GM19467 (cell line): ENCODE data around the gene TSPAN14.
"Not testable (repeated sequence)": the region's sequence is repeated elsewhere in the genome, so short reads cannot be mapped to it uniquely, and the experiment has no call there.

ENCODE experiments used
- ATAC-seq: cut with Tn5 transposase; IDR thresholded peaks from one replicate; pipeline ENCODE4 v1.9.1; 2021; ENCODE audit warnings: mild to moderate bottlenecking, moderate library complexity; ENCODE audit not compliant: unreplicated experiment

The TSPAN14 gene

DNA sequence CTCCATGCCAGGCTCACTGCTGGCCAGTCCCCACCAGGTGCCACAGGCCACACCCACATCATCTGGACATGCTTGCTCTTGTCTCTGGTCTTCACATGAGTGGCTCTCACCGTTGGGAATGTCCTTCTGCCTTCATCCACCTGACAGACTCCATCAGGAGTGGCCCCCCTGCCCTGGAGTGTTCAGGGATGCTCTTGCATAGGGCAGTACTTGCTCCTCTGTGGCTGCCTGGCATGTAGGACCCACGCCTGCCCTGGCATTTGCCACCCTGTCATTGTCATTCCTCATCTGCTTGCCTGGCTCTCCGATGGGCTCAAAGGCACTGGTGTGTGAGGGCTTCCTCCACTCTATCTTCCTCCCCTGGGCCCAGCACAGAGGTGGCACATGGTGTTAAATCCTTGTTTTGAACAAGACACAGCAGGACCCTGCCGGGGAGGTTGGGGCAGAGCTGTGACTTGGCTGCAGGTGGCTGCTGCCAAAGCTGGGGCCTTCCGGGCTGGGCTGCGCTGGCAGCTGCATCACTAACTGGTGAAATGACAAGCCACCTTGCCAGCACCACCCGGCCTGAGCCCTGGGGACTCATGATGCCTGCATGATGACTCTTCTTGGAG, 85.4 kb downstream of the TSPAN14 start:
- no peak for ATAC-seq

DNA sequence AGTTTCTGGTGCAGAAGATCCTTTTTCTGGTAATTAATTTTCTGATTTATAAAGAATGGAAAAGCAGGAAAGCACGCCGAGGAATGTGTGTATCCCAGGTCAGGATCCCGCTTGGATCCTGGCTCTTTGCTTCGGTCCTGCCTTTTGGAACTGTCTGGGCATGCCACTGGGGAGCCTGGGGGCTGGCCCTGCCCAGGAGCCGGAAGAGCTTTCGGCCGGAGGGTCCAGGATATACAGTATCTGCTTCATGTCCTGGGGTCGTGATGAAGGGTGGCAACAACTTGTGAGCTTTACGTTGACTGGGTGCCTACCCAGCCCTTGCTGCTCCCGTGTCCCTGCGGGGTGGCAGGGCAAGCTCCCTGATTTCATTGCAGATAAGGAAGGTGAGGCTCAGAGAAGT, 86.0 kb downstream of the TSPAN14 start:
- no peak for ATAC-seq

DNA sequence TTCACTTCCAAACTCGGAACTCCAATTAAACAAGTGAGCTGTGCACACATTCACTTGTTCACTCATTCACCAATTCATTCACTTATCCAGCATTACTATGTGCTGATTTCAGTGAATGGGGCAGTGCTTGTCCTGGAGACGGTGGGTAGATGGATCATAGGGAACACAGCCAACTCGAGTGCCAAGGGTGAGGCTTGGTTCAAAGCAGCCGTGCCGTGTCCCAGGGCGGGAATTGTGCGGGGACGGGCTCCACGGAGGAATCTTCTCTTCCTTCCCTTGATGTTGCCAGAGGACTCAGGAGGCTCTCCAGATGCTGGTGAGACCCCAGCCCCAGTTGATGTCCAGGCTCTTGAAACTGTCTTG, 86.5 kb downstream of the TSPAN14 start:
- ATAC-seq, result no peak

- peak; percentile 48 for ATAC-seq
These were observed 87.1 kb downstream of the TSPAN14 start for GRCh38 chr10:80540981-80541750.

GRCh38 chr10:80542053-80542452, 87.9 kb downstream of the TSPAN14 start:
- ATAC-seq, result no peak

DNA sequence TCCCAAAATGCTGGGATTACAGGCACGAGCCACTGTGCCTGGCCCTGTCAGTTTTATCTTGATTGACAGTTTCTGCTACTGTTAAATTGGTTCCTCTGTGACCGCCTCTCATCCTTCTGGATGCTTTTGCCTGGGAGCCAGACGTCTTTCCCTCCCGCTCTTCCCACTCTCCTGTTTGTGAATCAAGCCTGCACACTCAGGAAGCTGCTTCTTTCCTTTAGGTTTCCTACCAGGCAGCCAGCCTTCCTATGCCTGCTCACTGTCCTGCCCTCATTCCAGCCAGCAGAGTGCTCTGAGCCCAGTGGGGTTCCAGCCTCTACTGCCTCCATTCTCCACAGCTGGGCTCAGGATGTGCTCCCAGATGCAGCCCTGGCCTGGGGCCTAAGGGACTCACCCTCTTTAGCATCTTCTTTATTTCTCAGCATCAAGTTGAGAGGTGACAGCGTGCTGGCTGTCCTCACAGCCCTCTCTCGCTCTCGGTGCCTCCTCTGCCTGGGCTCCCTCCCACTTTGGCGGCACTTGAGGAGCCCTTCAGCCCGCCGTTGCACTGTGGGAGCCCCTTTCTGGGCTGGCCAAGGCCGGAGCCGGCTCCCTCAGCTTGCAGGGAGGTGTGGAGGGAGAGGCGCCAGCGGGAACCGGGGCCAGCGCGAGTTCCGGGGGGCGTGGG, 88.7 kb downstream of the TSPAN14 start:
- no peak for ATAC-seq

DNA sequence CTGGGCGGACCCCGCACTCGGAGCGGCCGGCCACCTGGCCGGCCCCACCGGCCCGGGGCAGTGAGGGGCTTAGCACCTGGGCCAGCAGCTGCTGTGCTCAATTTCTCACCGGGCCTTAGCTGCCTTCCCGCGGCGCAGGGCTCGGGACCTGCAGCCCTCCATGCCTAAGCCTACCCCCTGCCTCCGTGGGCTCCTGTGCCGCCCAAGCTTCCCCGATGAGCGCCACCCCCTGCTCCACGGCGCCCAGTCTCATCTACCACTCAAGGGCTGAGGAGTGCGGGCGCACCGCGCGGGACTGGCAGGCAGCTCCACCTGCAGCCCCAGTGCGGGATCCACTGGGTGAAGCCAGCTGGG, 89.2 kb downstream of the TSPAN14 start:
- ATAC-seq, result not testable (repeated sequence)

GRCh38 chr10:80544316-80544953, 90.3 kb downstream of the TSPAN14 start:
- ATAC-seq, result no peak

- ATAC-seq, result no peak
These were observed 91.3 kb downstream of the TSPAN14 start for GRCh38 chr10:80545258-80545881.

DNA sequence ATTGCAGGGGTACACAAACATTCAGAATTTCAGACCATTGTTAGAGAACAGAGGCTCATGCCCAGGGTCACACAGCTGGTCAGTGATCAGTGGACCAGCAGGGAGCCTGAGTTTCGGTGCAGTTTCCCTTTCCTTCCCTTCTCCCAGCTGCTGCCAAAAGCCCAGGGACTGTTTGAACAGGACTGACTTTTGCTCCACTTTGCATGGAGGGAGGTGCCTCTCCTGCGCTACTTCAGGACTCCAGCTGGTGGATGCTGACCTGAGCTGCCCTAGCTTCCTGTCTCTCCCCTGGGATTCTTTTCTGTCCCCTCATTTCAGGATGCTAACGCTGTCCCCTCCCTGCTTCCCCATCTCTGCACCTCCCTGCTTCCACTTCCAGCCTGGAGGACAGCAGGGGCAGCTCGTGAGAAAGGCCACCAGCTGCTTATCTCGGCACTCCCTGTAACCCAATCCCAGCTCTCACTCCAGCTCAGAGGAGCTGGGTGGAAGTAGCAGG, 98.1 kb downstream of the TSPAN14 start:
- ATAC-seq, result no peak

DNA sequence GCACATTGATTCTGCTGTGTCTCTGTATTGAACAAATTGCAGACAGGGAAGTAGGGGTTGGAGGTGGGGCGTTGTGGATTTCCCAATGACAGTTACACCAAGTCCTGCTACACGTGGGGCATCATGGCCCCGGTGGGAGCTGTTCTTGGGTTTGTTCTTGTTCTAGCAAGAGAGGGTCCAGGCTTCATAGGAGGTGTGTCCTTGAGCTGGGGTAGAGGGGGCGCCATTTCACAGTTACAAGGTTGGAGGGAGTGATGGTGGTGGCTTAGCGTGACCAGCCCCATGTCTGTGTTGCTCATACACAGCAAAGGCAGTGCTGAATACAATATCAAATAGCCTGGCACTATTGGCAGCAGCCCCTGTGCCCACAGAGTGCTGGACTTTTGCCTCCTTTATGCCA, 99.3 kb downstream of the TSPAN14 start:
- no peak for ATAC-seq

DNA sequence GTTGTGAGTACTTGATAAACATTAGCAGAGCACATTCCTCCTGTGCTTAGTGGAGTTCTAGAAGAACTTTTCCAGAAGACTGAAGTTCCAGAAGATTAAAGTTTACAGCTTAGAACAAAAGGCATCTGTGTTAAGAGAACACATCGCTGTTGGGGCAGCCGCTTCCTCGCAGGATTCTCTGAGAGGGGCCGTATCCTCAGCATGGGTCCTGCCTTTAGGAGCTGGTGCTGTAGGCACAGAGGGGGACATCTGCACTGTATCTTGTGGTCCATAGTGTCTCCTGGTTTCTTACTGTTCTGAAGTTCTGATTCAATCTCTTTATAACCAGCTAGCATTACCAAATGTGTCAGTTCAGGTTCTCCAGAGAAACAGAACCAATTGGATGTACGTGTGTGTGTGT, 99.9 kb downstream of the TSPAN14 start:
- no peak for ATAC-seq

DNA sequence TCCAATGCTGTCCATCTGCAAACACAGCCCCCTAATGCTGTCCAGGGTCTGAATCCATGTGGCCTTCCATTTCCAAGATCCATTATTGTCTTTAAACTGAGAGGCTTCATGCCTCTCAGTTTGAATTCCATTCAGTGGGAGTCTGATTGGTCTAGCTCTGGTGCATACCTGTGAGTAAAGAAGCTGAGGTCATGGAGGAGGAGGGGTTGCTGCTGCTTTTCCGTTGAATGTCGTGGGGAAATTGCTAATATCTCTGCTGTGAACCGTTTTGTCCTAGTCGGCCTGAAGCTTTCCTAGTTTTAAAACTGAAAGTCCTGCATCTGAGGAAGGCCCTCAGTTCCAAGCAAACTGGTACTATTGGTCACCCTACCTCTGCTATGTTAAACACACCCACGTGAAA, 101.3 kb downstream of the TSPAN14 start:
- ATAC-seq, result no peak

GRCh38 chr10:80561950-80562349, 107.8 kb downstream of the TSPAN14 start:
- ATAC-seq, result no peak

GRCh38 chr10:80567292-80567691, 113.2 kb downstream of the TSPAN14 start:
- no peak for ATAC-seq

GRCh38 chr10:80569131-80569895, 115.2 kb downstream of the TSPAN14 start:
- no peak for ATAC-seq

DNA sequence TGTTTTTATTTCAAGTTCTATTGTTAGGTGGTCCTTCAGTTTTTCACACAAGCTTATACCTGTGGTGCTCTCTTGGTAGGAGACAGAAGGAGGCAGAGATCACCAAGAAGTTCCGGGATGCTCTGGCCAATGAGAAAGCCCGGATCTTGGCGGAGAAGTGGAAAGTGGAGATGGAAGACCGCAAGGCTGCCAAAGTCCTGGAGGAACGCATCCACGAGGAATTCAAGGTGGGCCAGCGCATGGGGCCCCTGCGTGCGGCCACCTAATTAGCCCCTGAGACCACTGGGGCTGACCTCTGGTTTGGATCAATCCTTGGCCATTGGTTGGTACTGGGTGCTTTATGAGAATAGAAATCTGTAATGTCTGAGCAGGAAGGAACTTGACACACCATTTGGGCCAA, 117.2 kb downstream of the TSPAN14 start:
- ATAC-seq, result no peak

- no peak for ATAC-seq
These were observed 125.2 kb downstream of the TSPAN14 start for GRCh38 chr10:80579181-80579763.

DNA sequence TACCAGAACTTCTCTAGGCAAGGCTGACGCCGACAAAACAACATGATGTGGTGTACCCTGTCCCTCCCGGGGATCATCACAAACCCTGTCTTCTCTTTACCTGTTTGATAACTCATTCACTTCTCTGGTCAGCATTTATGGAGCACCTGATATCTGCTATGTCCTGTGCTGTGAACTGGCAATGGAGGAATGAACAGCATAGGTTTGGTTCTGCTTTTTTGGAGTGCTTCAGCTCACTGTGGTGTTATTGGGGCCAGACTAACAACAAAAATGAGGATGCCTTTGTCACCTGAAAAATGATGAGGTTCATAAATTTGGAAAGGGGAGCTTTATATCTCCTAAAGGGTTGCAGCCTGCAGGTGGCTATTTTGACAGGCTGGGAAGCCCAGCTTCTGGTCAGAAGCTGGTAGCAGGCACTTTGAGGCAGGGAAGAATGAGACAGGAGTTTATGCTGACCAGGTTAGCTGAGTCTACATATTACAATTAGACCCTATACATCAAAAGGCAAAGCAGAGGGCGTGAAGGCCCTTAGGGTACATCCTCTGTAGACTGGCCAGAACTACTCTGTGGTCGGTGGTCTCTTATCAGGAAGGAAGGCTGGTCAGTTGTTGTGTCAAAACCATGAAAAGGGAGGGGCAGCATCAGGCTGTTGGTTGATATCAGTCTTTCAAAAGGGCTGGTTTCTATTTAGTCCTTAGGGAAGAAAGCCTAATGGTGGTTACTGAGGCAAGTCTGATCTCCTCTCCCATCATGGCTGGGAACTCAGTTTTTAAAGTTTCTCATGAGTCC, 125.9 kb downstream of the TSPAN14 start:
- ATAC-seq, result no peak
